ENCODE results near the gene VPS41.

The VPS41 gene

GRCh38 chr7:38806912-38807311 is 102.1 kb downstream of the VPS41 start:
- H3K4me3 ChIP-seq (ENCODE audit: low read length) = no peak overlapping the region
- H3K4me1 ChIP-seq (ENCODE audit: insufficient read depth, low read length) = no peaks in the 10 kb centered on the region
- no peaks in the 10 kb centered on the region for H3K9me3 ChIP-seq (ENCODE audit: low read length)
- no peaks in the 10 kb centered on the region for H3K27me3 ChIP-seq (ENCODE audit: insufficient read depth, low read length)
- no peak overlapping the region for H2AFZ ChIP-seq (ENCODE audit: low read depth, low read length)
- no peaks in the 10 kb centered on the region for H3K36me3 ChIP-seq (ENCODE audit: insufficient read depth, low read length)

- H3K36me3 ChIP-seq (ENCODE audit: insufficient read depth, low read length) = no peaks in the 10 kb centered on the region
- no peak overlapping the region for H2AFZ ChIP-seq (ENCODE audit: low read depth, low read length)
- no peaks in the 10 kb centered on the region for H3K27me3 ChIP-seq (ENCODE audit: insufficient read depth, low read length)
- H3K9me3 ChIP-seq (ENCODE audit: low read length) = no peaks in the 10 kb centered on the region
- H3K4me3 ChIP-seq (ENCODE audit: low read length) = no peak overlapping the region
- H3K4me1 ChIP-seq (ENCODE audit: insufficient read depth, low read length) = no peaks in the 10 kb centered on the region
Measured at GRCh38 chr7:38801786-38802185, 107.2 kb downstream of the VPS41 start.

- Histone ChIP-seq H3K36me3 (ENCODE audit: insufficient read depth, low read length) (peaks cover 11% of the 10 kb centered on the region), H3K4me3 (ENCODE audit: low read length) (no peak overlapping the region), H3K9me3 (ENCODE audit: low read length) (no peaks in the 10 kb centered on the region), H3K27me3 (ENCODE audit: insufficient read depth, low read length) (no peaks in the 10 kb centered on the region), H2AFZ (ENCODE audit: low read depth, low read length) (no peak overlapping the region), H3K4me1 (ENCODE audit: insufficient read depth, low read length) (no peaks in the 10 kb centered on the region)
Measured at GRCh38 chr7:38798552-38799267, 110.3 kb downstream of the VPS41 start.

GRCh38 chr7:38796626-38797501 is 112.1 kb downstream of the VPS41 start:
- H3K4me3 ChIP-seq (ENCODE audit: low read length) = no peak overlapping the region
- H2AFZ ChIP-seq (ENCODE audit: low read depth, low read length) = no peak overlapping the region
- no peaks in the 10 kb centered on the region for H3K9me3 ChIP-seq (ENCODE audit: low read length)
- no peaks in the 10 kb centered on the region for H3K4me1 ChIP-seq (ENCODE audit: insufficient read depth, low read length)
- H3K36me3 ChIP-seq (ENCODE audit: insufficient read depth, low read length) = peaks cover 16% of the 10 kb centered on the region
- H3K27me3 ChIP-seq (ENCODE audit: insufficient read depth, low read length) = no peaks in the 10 kb centered on the region

GRCh38 chr7:38795593-38795992 is 113.4 kb downstream of the VPS41 start:
- H3K27me3 ChIP-seq (ENCODE audit: insufficient read depth, low read length) = no peaks in the 10 kb centered on the region
- peaks cover 24% of the 10 kb centered on the region for H3K36me3 ChIP-seq (ENCODE audit: insufficient read depth, low read length)
- H3K4me1 ChIP-seq (ENCODE audit: insufficient read depth, low read length) = no peaks in the 10 kb centered on the region
- no peak overlapping the region for H3K4me3 ChIP-seq (ENCODE audit: low read length)
- H3K9me3 ChIP-seq (ENCODE audit: low read length) = no peaks in the 10 kb centered on the region
- H2AFZ ChIP-seq (ENCODE audit: low read depth, low read length) = no peak overlapping the region

- Histone ChIP-seq H3K27me3 (ENCODE audit: insufficient read depth, low read length) (no peaks in the 10 kb centered on the region), H3K4me1 (ENCODE audit: insufficient read depth, low read length) (peaks cover 8% of the 10 kb centered on the region), H3K4me3 (ENCODE audit: low read length) (no peak overlapping the region), H2AFZ (ENCODE audit: low read depth, low read length) (no peak overlapping the region), H3K9me3 (ENCODE audit: low read length) (no peaks in the 10 kb centered on the region), H3K36me3 (ENCODE audit: insufficient read depth, low read length) (peaks cover 6% of the 10 kb centered on the region)
Measured at GRCh38 chr7:38781991-38782390, 127.0 kb downstream of the VPS41 start.

GRCh38 chr7:38777609-38778008 is 131.4 kb downstream of the VPS41 start:
- Histone ChIP-seq H2AFZ (ENCODE audit: low read depth, low read length) (no peak overlapping the region), H3K4me3 (ENCODE audit: low read length) (no peak overlapping the region), H3K4me1 (ENCODE audit: insufficient read depth, low read length) (peaks cover 29% of the 10 kb centered on the region), H3K27me3 (ENCODE audit: insufficient read depth, low read length) (no peaks in the 10 kb centered on the region), H3K9me3 (ENCODE audit: low read length) (no peaks in the 10 kb centered on the region), H3K36me3 (ENCODE audit: insufficient read depth, low read length) (peaks cover 13% of the 10 kb centered on the region)

GRCh38 chr7:38775506-38776175 is 133.3 kb downstream of the VPS41 start:
- no peaks in the 10 kb centered on the region for H3K27me3 ChIP-seq (ENCODE audit: insufficient read depth, low read length)
- H3K36me3 ChIP-seq (ENCODE audit: insufficient read depth, low read length) = peaks cover 19% of the 10 kb centered on the region
- no peak overlapping the region for H2AFZ ChIP-seq (ENCODE audit: low read depth, low read length)
- peaks cover 32% of the 10 kb centered on the region for H3K4me1 ChIP-seq (ENCODE audit: insufficient read depth, low read length)
- H3K4me3 ChIP-seq (ENCODE audit: low read length) = no peak overlapping the region
- H3K9me3 ChIP-seq (ENCODE audit: low read length) = no peaks in the 10 kb centered on the region

- Histone ChIP-seq H3K4me3 (ENCODE audit: low read length) (no peak overlapping the region), H3K9me3 (ENCODE audit: low read length) (no peaks in the 10 kb centered on the region), H3K4me1 (ENCODE audit: insufficient read depth, low read length) (peaks cover 37% of the 10 kb centered on the region), H3K27me3 (ENCODE audit: insufficient read depth, low read length) (no peaks in the 10 kb centered on the region), H2AFZ (ENCODE audit: low read depth, low read length) (no peak overlapping the region), H3K36me3 (ENCODE audit: insufficient read depth, low read length) (peaks cover 24% of the 10 kb centered on the region)
Measured at GRCh38 chr7:38773430-38773829, 135.6 kb downstream of the VPS41 start.

- Histone ChIP-seq H3K27me3 (ENCODE audit: insufficient read depth, low read length) (no peaks in the 10 kb centered on the region), H3K4me1 (ENCODE audit: insufficient read depth, low read length) (peaks cover 10% of the 10 kb centered on the region), H3K9me3 (ENCODE audit: low read length) (peaks cover 2% of the 10 kb centered on the region), H3K4me3 (ENCODE audit: low read length) (no peak overlapping the region), H3K36me3 (ENCODE audit: insufficient read depth, low read length) (peaks cover 15% of the 10 kb centered on the region), H2AFZ (ENCODE audit: low read depth, low read length) (no peak overlapping the region)
Measured at GRCh38 chr7:38760226-38760625, 148.8 kb downstream of the VPS41 start.

GRCh38 chr7:38759028-38759427 is 150.0 kb downstream of the VPS41 start:
- Histone ChIP-seq H3K27me3 (ENCODE audit: insufficient read depth, low read length) (no peaks in the 10 kb centered on the region), H3K4me1 (ENCODE audit: insufficient read depth, low read length) (peaks cover 10% of the 10 kb centered on the region), H3K4me3 (ENCODE audit: low read length) (no peak overlapping the region), H2AFZ (ENCODE audit: low read depth, low read length) (no peak overlapping the region), H3K36me3 (ENCODE audit: insufficient read depth, low read length) (peaks cover 13% of the 10 kb centered on the region), H3K9me3 (ENCODE audit: low read length) (peaks cover 2% of the 10 kb centered on the region)

GRCh38 chr7:38757931-38758330 is 151.1 kb downstream of the VPS41 start:
- no peaks in the 10 kb centered on the region for H3K27me3 ChIP-seq (ENCODE audit: insufficient read depth, low read length)
- H3K4me1 ChIP-seq (ENCODE audit: insufficient read depth, low read length) = peaks cover 10% of the 10 kb centered on the region
- peaks cover 19% of the 10 kb centered on the region for H3K36me3 ChIP-seq (ENCODE audit: insufficient read depth, low read length)
- peaks cover 2% of the 10 kb centered on the region for H3K9me3 ChIP-seq (ENCODE audit: low read length)
- H2AFZ ChIP-seq (ENCODE audit: low read depth, low read length) = no peak overlapping the region
- H3K4me3 ChIP-seq (ENCODE audit: low read length) = no peak overlapping the region

GRCh38 chr7:38756521-38756920 is 152.5 kb downstream of the VPS41 start:
- Histone ChIP-seq H3K9me3 (ENCODE audit: low read length) (peaks cover 2% of the 10 kb centered on the region), H2AFZ (ENCODE audit: low read depth, low read length) (no peak overlapping the region), H3K27me3 (ENCODE audit: insufficient read depth, low read length) (no peaks in the 10 kb centered on the region), H3K4me3 (ENCODE audit: low read length) (no peak overlapping the region), H3K36me3 (ENCODE audit: insufficient read depth, low read length) (peaks cover 27% of the 10 kb centered on the region), H3K4me1 (ENCODE audit: insufficient read depth, low read length) (peaks cover 10% of the 10 kb centered on the region)

Measured in neuron (in vitro differentiated cells).